Fibroblast of the aortic adventitia (primary cell): ENCODE data around the gene DMXL2. TPM values are rescaled to one million over a fixed set of nuclear protein-coding genes. Genes with fewer than 3 reads are reported as not detected.

Experiments used
- DNase-seq: peaks from one replicate; pipeline ENCODE4 v3.0.0-alpha.2; 2010; ENCODE audit warnings: low read depth
- H3K4me3 ChIP-seq: 2 replicates; pipeline ENCODE4 v1.5.1; 2011; ENCODE audit warnings: low read depth, mild to moderate bottlenecking, control low read depth, low read length, moderate library complexity
- total RNA-seq: library from RNA; depleted of rRNA; stranded (reverse); fragments of >200 nt; gene quantifications from 2 replicates; pipeline ENCODE4 v1.2.3, GENCODE V29; 2012; ENCODE audit warnings: low replicate concordance
- TF ChIP-seq, protein P1 (sequence below): IDR thresholded peaks from 2 replicates; pipeline ENCODE4 v1.5.1; 2011; ENCODE audit warnings: mild to moderate bottlenecking, low read length, control low read depth, inconsistent platforms; ENCODE audit not compliant: insufficient read depth

The DMXL2 gene
- total RNA-seq, 1 donor = 29.5 TPM

DNA sequence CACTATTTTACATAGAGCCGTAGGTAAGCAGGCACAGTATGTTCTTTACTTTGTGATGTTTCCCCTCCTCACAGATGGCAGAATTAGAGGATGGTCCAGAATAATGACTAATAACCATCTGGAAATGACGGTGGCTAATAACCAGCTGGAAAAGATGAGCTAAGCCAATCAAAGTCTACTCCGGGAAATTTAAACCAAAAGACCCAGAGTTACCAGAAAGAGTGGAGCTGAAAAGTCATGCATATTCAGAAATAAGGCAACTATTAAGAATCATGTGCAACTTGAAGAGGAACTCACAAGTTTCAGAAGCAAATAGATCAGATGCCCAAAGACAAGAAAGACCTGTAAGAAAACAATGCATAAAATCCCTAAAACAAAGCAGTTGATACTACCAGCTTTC, 33.6 kb downstream of the DMXL2 start:
- no peak for DNase-seq
- H3K4me3 ChIP-seq = no peak overlapping the region
- TF ChIP-seq, protein P1, sequence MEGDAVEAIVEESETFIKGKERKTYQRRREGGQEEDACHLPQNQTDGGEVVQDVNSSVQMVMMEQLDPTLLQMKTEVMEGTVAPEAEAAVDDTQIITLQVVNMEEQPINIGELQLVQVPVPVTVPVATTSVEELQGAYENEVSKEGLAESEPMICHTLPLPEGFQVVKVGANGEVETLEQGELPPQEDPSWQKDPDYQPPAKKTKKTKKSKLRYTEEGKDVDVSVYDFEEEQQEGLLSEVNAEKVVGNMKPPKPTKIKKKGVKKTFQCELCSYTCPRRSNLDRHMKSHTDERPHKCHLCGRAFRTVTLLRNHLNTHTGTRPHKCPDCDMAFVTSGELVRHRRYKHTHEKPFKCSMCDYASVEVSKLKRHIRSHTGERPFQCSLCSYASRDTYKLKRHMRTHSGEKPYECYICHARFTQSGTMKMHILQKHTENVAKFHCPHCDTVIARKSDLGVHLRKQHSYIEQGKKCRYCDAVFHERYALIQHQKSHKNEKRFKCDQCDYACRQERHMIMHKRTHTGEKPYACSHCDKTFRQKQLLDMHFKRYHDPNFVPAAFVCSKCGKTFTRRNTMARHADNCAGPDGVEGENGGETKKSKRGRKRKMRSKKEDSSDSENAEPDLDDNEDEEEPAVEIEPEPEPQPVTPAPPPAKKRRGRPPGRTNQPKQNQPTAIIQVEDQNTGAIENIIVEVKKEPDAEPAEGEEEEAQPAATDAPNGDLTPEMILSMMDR = no peak

DNA sequence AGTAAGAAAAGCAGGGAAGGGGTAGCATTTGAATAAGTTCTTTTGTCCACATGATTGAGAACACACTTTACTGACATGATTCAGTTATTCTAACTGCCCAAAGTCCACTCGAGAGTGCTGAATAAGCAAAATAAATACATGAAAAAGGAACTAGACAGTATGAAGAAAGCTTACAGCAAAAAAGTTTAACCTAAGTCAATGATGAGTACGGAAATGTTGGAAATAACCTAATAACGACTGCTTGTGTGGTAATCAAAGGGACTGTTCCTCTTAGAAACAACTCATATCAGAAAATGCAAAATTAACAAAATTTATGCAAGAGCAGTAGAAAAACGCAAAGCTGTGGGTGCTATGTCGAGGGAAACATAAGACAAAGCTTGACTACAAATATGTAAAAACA, 36.6 kb downstream of the DMXL2 start:
- H3K4me3 ChIP-seq = no peak overlapping the region
- DNase-seq = no peak
- TF ChIP-seq, protein P1 = no peak

DNA sequence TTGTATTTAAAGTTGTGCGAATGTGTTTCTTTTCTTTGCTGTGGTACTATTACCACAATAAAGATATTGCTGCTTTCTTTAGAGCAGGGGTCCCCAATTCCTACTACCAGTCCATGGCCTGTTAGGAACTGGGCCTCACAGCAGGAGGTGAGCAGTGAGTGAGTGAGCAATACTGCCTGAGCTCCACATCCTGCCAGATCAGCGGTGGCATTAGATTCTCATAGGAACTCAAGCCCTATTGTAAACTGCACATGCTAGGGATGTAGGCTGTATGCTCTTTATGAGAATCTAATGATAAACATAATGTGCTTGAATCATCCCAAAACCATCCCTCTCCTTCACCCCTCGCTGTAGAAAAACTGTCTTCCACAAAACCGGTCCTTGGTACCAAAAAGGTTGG, 41.6 kb downstream of the DMXL2 start:
- no peak for DNase-seq
- TF ChIP-seq, protein P1 = no peak
- H3K4me3 ChIP-seq = no peak overlapping the region

DNA sequence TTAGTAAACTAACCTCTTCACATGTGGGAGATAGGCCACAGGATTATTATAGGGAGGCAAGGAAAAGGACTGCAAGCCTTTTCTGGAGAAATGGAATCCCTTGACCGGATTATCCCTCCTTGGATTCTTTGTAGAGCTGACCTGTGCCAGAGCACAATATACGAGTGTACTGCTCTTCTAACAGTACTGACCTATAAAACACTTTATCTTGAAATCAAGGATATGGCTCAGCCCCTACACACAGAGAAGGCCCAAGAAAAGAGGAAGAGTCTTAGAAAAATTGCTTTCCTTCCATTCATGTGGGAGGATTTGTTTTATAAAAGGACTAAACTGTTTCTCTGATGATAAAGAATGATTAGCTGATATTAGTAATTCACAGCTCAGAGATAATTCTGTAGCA, 42.2 kb downstream of the DMXL2 start:
- TF ChIP-seq, protein P1 = no peak
- no peak overlapping the region for H3K4me3 ChIP-seq
- DNase-seq = no peak

DNA sequence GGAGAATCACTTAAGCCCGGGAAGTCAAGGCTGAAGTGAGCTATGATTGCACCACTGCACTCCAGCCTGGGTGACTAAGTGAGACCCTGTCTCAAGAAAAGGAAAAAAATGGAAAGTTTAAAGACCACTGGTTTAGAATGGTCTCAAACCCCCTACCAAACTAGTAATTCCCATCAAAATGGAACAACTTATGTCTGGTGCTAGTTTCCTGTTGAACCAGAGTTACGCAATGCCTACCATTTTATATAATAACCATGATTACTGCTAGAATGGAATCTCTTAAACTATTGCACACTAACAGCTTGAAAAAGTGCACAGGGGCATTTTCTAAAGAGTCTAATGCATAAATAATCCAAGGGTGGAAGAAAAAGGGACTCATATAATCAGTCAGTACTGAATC, 43.6 kb downstream of the DMXL2 start:
- TF ChIP-seq, protein P1 = no peak
- H3K4me3 ChIP-seq = no peak overlapping the region
- DNase-seq = peak; percentile 14

DNA sequence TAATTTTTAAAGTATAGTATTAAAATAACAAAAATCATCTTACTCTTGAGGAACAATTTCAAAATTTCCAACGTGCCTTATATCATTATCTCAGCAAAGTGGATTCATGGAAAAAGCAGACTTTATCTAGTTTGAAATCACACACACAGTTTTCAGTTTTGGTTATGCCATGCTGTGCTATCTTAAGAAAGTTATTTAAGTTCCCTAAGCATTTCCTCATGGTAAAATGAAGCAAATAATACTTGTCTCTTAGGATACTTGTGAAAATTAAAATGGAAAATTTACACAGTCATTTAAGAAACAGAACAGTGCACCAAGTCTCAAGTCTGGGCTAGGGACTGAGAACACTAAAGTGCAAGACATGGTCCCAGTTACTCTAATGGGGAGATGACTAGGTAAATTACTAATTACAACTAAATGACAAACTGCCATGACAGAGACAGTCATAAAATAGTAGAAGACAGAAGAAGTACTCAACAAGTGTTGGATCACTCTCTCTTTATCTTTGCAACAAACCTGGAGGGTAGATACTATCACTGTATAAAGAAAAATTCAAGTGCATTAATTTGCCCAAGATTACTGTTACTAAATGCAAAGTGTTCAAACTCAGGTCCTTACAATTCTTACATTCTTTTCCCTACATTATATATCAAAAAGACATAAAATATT, 44.8 kb downstream of the DMXL2 start:
- DNase-seq = no peak
- TF ChIP-seq, protein P1 = no peak
- no peak overlapping the region for H3K4me3 ChIP-seq
